ENCODE results near the gene DRAP1.

DRAP1 gene

GRCh38 chr11:65919141-65919572, at the start of gene DRAP1:
TSS of gene DRAP1 (plus strand) at chr11:65919426. CDS start at chr11:65919502, 76 bp downstream.
- DNase-seq, result peak; percentile 99

- no peak for DNase-seq
These were observed 49.5 kb upstream of the DRAP1 start for GRCh38 chr11:65869643-65870306.

- DNase-seq, result no peak
These were observed 48.9 kb upstream of the DRAP1 start for GRCh38 chr11:65870307-65870658.

GRCh38 chr11:65870706-65871681, 48.2 kb upstream of the DRAP1 start:
- DNase-seq, result no peak

GRCh38 chr11:65871811-65872548, 47.2 kb upstream of the DRAP1 start:
- no peak for DNase-seq

GRCh38 chr11:65872586-65873317, 46.5 kb upstream of the DRAP1 start, which contains the start of gene EFEMP2:
TSS of gene EFEMP2 (minus strand) at chr11:65872800. CDS start at chr11:65872354, 446 bp downstream.
- DNase-seq, result no peak

- peak; percentile 96 for DNase-seq
These were observed 45.7 kb upstream of the DRAP1 start for GRCh38 chr11:65873318-65874156.

GRCh38 chr11:65879617-65880016, 39.6 kb upstream of the DRAP1 start, which contains the start of gene CTSW:
TSS of gene CTSW (plus strand) at chr11:65879837. CDS start at chr11:65879855, 18 bp downstream.
- peak; percentile 39 for DNase-seq

GRCh38 chr11:65880027-65880426, 39.2 kb upstream of the DRAP1 start:
- no peak for DNase-seq

- no peak for DNase-seq
These were observed 38.3 kb upstream of the DRAP1 start for GRCh38 chr11:65880844-65881421.

GRCh38 chr11:65882120-65883057, 36.8 kb upstream of the DRAP1 start:
- DNase-seq, result no peak

GRCh38 chr11:65883058-65883761, 36.0 kb upstream of the DRAP1 start:
- no peak for DNase-seq

GRCh38 chr11:65883786-65884715, 35.2 kb upstream of the DRAP1 start:
- no peak for DNase-seq

- DNase-seq, result peak; percentile 82
These were observed 34.5 kb upstream of the DRAP1 start for GRCh38 chr11:65884716-65885092.

GRCh38 chr11:65885231-65885630, 34.0 kb upstream of the DRAP1 start:
- no peak for DNase-seq

- no peak for DNase-seq
These were observed 33.3 kb upstream of the DRAP1 start for GRCh38 chr11:65885808-65886536.

Measured in activated CD8-positive, alpha-beta memory T cell treated with anti-CD3 and anti-CD28 coated beads, Interleukin-2, amount 50 U/mL, for 4 hours (primary cell).